Ascending aorta (tissue), 2 donors: ENCODE measurements around the gene CEP70. TPM values are rescaled to one million over a fixed set of nuclear protein-coding genes. Genes with fewer than 3 reads are reported as not detected.
"Not testable (repeated sequence)": the region's sequence is repeated elsewhere in the genome, so short reads cannot be mapped to it uniquely, and the experiment has no call there.

Experiments
- DNase-seq, 2 donors: peaks; one replicate each; pipeline ENCODE4 v3.0.0-alpha.2; 2019; ENCODE audit warnings: low spot score in 2 of 2
- H3K27ac ChIP-seq, 2 donors: fragments of 200-600 bp; sonication (generic); one replicate each; pipeline ENCODE4 v1.5.1; 2016 to 2017; ENCODE audit warnings: mild to moderate bottlenecking in 1 of 2
- H3K27me3 ChIP-seq: fragments of 200-600 bp; sonication (generic); one replicate; pipeline ENCODE4 v1.5.1; 2017
- H3K36me3 ChIP-seq, 2 donors: fragments of 200-600 bp; sonication (generic); one replicate each; pipeline ENCODE4 v1.5.1; 2016
- H3K4me1 ChIP-seq, 2 donors: fragments of 200-600 bp; sonication (generic); one replicate each; pipeline ENCODE4 v1.5.1; 2016 to 2017; ENCODE audit warnings: mild to moderate bottlenecking in 1 of 2
- H3K4me3 ChIP-seq, 2 donors: fragments of 200-600 bp; sonication (generic); one replicate each; pipeline ENCODE4 v1.5.1; 2016 to 2017; ENCODE audit warnings: mild to moderate bottlenecking in 1 of 2
- H3K9me3 ChIP-seq, 2 donors: fragments of 200-600 bp; sonication (generic); one replicate each; pipeline ENCODE4 v1.5.1; 2016
- CTCF ChIP-seq, 3 experiments: fragments of 200-600 bp in 2 of 3; fragments of 450-650 bp in 1 of 3; sonication (generic) in 2 of 3; IDR thresholded peaks; one replicate each; pipeline ENCODE4 v1.5.1; 2016 to 2019; ENCODE audit warnings: antibody characterized with exemption in 3 of 3, mild to moderate bottlenecking in 1 of 3, moderate library complexity in 1 of 3
- intact Hi-C: fragments of 100-400 bp; cut with DNase I; formaldehyde crosslinking; loops from one replicate; pipeline ENCODE4 v1.15.1; 2023
- total RNA-seq: library from RNA; depleted of rRNA; stranded (reverse); fragments of >200 nt; gene quantifications from one replicate; pipeline ENCODE4 v1.1.0, GENCODE V29; 2016

The CEP70 gene
- total RNA-seq, 1 donor from 2014 or later, result 7.6 TPM

- no peaks in the 10 kb centered on the region for H3K27me3 ChIP-seq
- no peaks in the 10 kb centered on the region for H3K4me1 ChIP-seq
- TF ChIP-seq CTCF (IDR thresholded peaks at IDR 0.05), result no peak
- intact Hi-C loops, result no loop called here
- no peak overlapping the region for H3K4me3 ChIP-seq
- no peaks in the 10 kb centered on the region for H3K9me3 ChIP-seq
- H3K36me3 ChIP-seq, result no peaks in the 10 kb centered on the region
- H3K27ac ChIP-seq, result no peak overlapping the region
- peak in 1 of 2 donors; percentile 57 for DNase-seq
These were observed 136.0 kb downstream of the CEP70 start for GRCh38 chr3:138457863-138458735.

GRCh38 chr3:138456961-138457862 lies 136.8 kb downstream of the CEP70 start:
- H3K4me3 ChIP-seq, result no peak overlapping the region
- intact Hi-C loops, result no loop called here
- no peak for TF ChIP-seq CTCF (IDR thresholded peaks at IDR 0.05)
- no peak overlapping the region for H3K27ac ChIP-seq
- H3K36me3 ChIP-seq, result no peaks in the 10 kb centered on the region
- no peaks in the 10 kb centered on the region for H3K4me1 ChIP-seq
- H3K27me3 ChIP-seq, result no peaks in the 10 kb centered on the region
- DNase-seq, result peak in 1 of 2 donors; percentile 40
- no peaks in the 10 kb centered on the region for H3K9me3 ChIP-seq

DNA sequence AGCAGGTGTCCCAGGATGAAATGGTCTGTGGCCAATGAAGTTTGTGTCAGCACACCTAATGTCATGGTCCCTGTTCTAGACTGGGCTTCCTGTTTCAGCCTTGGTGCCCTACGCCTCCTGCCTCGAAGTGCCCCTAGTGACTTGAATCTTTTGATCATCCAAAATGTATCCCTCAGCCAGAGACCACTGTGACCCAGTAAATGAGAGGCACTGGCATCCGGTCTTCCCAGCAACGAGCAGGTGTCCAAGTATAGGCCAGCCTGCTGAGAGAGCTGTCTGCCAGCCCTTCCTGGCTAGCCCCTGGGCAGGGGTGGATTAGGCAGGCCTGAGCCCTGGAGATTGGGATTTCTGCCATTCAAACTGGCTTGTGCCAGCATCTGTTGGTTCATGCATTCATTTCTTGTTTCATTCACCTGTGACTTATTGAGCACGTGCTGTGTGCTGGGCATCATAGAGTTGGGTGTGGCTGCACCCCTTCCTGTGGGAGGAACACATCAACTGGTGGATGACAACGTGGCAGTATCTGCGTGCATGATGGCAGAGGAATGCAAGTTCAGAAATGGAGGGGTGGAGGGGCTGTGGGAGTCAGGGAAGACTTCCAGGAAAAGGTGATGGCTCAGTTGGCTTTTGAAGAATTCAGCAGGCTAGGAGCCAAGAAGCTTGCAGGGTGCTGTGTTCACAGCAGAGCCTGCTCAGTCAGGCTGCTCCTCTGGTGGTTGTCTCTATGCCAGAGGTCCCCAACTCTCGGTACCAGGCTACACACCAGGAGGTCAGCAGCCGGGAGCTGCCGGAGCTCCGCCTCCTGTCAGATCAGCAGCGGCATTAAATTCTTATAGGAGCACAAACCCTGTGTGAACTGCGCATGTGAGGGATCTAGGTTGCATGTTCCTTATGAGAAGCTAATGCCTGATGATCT lies 138.0 kb downstream of the CEP70 start:
- H3K27ac ChIP-seq, result no peak overlapping the region

DNA sequence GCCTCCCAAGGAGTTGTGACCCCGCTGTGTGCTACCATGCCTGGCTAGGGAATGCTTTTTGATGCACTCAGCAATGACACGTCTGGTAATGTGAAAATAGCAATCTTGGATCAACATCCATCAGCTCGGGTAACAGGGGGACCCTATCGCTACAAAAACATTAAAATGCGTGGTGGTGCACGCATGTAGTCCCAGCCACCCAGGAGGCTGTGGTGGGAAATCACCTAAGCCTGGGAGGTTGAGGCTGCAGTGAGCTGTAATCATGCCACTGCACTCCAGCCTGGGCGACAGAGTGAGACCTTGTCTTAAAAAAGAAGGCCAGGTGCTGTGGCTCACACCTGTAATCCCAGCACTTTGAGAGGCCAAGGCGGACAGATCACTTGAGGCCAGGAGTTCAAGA lies 140.1 kb downstream of the CEP70 start:
- H3K4me3 ChIP-seq, H3K27ac ChIP-seq, H3K36me3 ChIP-seq, H3K27me3 ChIP-seq, H3K9me3 ChIP-seq, intact Hi-C loops, H3K4me1 ChIP-seq: not testable (repeated sequence)
- DNase-seq, result peak in 1 of 2 donors; percentile 42

More for the DNA sequence above, 138.0 kb downstream of the CEP70 start:
- Histone ChIP-seq H3K4me1 (no peaks in the 10 kb centered on the region), H3K36me3 (no peaks in the 10 kb centered on the region), H3K9me3 (no peaks in the 10 kb centered on the region), H3K27me3 (no peaks in the 10 kb centered on the region), H3K4me3 (no peak overlapping the region)
- no peak for TF ChIP-seq CTCF (IDR thresholded peaks at IDR 0.05)
- intact Hi-C loops, result no loop called here
- peak in 1 of 2 donors; percentile 48 for DNase-seq

- Histone ChIP-seq H3K27ac (no peak overlapping the region), H3K4me3 (no peak overlapping the region), H3K36me3 (no peaks in the 10 kb centered on the region), H3K27me3 (no peaks in the 10 kb centered on the region), H3K9me3 (no peaks in the 10 kb centered on the region), H3K4me1 (no peaks in the 10 kb centered on the region)
- DNase-seq, result peak in 1 of 2 donors; percentile 41
- intact Hi-C loops, result no loop called here
- TF ChIP-seq CTCF (IDR thresholded peaks at IDR 0.05), result no peak
These were observed 141.6 kb downstream of the CEP70 start for GRCh38 chr3:138452436-138452835.
